Activated T-cell treated with anti-CD3 and anti-CD28 coated beads, Interleukin-2, amount 50 U/mL, for 48 hours (primary cell): ENCODE data around the gene LRRC40.
"Not testable (repeated sequence)": the region's sequence is repeated elsewhere in the genome, so short reads cannot be mapped to it uniquely, and the experiment has no call there.

Experiments used
- DNase-seq, 2 experiments: peaks; one replicate each; pipeline ENCODE4 v3.0.0-alpha.2; 2020

Gene LRRC40

GRCh38 chr1:70200065-70200464 lies 5.3 kb downstream of the LRRC40 start:
- DNase-seq: no peak

DNA sequence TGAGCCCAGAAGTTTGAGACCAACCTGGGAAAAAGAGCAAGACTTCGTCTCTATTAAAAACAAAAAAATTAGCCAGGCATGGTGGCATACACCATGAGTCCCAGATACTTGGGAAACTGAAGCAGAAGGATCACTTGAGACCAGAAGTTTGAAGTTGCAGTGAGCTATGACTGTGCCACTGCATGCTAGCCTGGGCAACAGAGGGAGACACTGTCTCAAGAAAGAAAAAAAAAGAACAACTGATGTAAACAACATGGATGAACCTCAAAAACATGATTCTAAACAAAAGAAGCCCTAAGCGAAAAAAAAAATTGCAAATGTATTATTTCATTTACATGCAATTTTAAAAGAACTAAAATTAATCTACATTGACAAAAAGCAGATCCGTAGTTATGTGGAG lies 9.0 kb downstream of the LRRC40 start:
- no peak for DNase-seq

- no peak for DNase-seq
These were observed 10.0 kb downstream of the LRRC40 start for GRCh38 chr1:70195342-70195741.

GRCh38 chr1:70194601-70195000 lies 10.8 kb downstream of the LRRC40 start:
- DNase-seq: no peak

DNA sequence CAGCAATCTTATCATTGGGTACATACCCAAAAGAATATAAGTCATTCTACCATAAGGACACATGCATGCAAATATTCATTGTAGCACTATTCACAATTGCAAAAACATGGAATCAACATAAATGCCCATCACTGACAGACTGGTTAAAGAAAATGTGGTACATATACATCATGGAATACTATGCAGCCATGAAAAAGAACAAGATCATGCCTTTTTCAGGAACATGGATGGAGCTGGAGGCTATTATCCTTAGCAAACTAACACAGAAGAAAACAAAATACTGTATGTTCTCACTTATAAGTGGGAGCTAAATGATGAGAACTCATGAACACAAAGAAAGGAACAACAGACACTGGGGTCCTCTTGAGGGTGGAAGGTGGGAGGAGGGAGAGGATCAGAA lies 12.9 kb downstream of the LRRC40 start:
- DNase-seq: not testable (repeated sequence)

GRCh38 chr1:70190180-70190579 lies 15.2 kb downstream of the LRRC40 start:
- no peak for DNase-seq

GRCh38 chr1:70188522-70188921 lies 16.9 kb downstream of the LRRC40 start:
- DNase-seq: no peak

DNA sequence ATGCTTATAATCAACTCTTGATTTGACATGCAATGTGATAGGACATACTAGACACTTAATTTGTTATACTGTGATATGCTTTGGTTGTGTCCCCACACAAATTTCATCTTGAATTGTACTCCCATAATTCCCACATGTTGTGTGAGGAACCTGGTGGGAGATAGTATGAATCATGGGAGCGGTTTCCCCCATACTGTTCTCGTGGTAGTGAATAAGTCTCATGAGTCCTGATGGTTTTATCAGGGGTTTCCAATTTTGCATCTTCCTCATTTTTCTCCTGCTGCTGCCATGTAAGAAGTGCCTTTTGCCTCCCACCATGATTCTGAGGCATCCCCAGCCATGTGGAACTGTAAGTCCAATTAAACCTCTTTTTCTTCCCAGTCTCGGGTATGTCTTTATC lies 20.2 kb downstream of the LRRC40 start:
- not testable (repeated sequence) for DNase-seq

DNA sequence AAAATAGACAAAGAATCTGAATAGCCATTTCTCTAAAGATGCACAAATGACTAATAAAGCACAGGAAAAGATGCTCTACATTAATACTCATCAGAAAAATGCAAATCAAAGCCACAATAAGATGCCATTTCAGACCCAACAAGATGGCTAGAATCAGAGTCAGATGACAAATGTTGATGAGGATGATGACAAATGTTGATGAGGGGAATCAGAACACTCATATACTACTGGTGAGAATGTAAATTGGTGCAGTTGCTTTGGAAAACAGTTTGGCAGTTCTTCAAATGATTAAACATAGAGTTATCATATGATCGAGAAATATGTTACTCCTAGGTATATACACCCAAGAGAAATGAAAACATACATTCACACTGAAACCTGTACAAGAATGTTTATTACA lies 33.9 kb downstream of the LRRC40 start:
- DNase-seq: no peak

DNA sequence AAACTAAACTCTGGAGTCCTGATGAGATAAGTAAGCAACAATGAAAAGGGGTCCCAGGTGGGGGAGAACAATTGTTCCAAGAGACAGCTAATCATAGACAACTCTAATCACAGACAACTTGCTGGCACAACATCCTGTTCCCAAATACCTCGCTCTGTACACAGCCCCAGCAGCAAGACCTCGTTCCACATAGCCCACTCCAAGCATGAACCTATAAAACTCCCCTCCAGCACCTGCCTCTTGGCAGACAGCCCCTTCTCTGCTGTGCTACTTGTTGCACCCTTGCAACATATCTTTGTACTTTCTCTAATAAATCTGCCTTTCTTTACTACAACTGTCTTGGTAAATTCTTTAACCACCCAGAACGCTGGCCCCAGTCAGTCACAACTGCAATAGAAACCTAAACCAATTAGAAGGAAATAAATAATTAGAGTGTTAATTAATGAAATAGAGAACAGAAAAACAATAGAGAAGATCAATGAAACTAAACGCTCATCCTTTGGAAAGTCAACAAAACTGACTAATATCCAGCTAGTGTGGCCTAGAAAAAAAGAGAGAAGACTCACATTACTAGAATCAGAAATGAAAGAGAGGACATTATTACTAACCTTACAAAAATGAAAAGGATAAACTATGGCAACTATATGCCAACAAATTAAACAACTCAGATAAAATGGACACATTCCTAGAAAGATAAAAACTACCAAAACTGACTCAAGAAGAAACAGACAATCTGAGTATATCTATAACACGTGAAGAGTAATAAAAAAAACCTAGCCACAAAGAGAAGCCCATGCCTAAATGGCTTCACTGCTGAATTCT lies 36.1 kb downstream of the LRRC40 start:
- DNase-seq: no peak

- no peak for DNase-seq
These were observed 37.1 kb downstream of the LRRC40 start for GRCh38 chr1:70168283-70168682.

DNA sequence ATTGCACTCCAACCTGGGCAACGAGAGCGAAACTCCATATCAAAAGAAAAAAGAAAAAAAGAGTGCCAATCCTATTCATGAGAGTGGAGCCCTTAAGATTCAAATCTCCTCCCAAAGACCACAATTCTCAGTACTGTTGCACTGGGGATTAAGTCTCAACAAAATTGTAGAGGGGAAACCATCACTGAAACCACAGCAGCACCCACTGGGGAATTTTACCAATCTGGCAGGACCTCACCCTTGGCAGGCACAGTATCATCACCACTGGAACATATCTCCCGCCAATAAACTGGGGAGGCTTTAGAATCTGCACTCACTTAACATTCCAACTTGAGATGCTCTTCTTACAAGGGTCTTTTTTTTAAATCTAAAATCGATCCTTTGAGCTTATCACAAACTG lies 41.0 kb downstream of the LRRC40 start:
- no peak for DNase-seq

GRCh38 chr1:70156529-70157120 lies 48.8 kb downstream of the LRRC40 start:
- DNase-seq: no peak

DNA sequence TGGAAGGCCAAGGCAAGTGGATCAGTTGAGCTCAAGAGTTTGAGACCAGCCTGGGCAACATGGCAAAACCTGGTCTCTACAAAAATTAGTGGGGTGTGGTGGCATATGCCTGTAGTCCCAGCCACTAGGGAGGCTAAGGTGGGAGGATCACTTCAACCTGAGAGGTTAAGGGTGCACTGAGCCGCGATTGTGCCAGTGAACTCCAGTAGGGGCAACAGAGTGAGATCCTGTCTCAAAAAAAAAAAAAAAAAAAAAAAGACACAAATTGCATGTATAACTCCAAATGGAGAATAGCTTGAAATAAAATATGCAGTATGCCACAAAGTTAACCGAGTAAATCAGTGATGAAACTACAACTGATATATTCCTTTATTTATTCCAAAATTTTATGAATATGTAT lies 51.6 kb downstream of the LRRC40 start:
- DNase-seq: no peak

GRCh38 chr1:70150444-70150843 lies 54.9 kb downstream of the LRRC40 start:
- no peak for DNase-seq

GRCh38 chr1:70146488-70146887 lies 58.9 kb downstream of the LRRC40 start:
- no peak for DNase-seq

GRCh38 chr1:70143048-70143659 lies 62.2 kb downstream of the LRRC40 start:
- DNase-seq: no peak

GRCh38 chr1:70142075-70142474 lies 63.3 kb downstream of the LRRC40 start:
- DNase-seq: no peak

DNA sequence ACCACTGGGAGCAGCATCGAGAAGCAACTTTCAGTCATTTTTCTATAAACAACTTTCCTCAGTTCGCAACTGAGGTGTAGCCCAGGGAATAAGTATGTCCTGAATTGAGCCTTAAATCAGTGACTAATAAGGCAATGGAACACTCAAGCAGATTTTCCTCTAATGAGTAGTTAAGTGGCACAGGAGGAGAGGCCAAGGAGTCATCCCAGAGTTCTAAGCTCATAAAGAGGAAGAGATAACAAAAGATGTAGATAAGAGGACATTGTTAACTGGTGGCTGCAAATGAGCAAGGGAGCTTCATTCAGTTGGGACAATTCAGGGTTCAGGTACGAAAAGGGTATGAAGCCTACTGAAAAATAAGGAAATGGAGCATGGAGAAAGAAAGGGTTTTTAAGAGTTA lies 64.5 kb downstream of the LRRC40 start:
- no peak for DNase-seq

DNA sequence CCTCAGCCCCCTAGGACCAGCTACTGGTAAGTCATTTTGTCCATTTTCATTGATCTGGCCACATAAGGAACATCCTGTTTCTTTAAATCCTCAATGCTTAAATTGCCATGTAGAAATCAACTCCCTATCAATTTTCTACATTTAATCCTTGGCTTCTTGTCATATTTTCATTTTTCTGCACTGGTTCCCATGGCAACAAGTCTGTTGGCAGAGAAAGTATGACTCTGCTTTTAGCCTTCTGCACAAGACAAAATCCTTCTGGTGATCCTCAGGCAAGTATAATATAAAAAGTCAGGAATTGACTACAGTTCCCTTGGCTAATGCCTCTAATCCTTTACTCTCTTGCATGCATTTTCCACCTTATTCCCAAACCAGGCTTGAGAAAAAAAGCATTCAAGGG lies 65.0 kb downstream of the LRRC40 start:
- DNase-seq: no peak

GRCh38 chr1:70134148-70134547 lies 71.2 kb downstream of the LRRC40 start:
- no peak for DNase-seq

DNA sequence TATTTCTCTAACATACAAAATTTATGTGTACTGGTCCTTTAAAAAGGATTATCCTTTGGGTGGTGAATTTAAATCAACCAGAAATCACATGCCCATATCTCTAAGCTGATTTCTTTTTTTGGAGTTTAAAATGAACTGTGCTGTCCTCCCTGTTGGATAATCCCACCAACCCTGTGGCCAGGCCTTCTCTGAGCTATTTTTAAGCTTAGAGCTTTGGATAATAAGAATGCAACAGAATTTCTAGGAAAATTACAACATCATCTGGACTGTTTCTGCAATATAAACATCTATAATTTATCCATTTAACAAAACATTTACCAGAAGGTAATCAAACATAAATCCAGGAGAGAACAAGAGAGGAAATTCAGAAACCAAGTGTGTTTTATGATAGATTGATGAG lies 88.3 kb downstream of the LRRC40 start:
- DNase-seq: no peak

DNA sequence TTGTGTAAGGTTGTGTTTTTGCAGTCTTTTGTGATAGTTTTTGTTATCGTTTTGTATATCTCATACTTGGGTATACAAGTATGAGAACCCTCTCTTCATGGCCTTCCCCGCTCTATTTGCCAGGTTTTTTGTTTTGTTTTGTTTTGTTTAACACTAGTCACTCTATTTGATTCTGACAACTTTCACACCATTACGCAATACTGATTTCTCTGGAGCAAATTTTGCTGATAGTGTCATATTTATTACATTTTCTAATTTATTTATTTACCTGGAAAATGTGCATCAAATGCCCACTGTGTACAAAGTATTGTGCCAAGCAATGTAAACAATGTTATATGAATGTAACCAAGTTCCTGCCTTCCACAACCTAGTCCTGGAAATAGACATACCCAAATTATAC lies 90.1 kb downstream of the LRRC40 start:
- DNase-seq: no peak

- no peak for DNase-seq
These were observed 92.5 kb downstream of the LRRC40 start for GRCh38 chr1:70112838-70113237.
